ENCODE results near the gene NEUROG1. TPM values are rescaled to one million over a fixed set of nuclear protein-coding genes. Genes with fewer than 3 reads are reported as not detected.

The NEUROG1 gene
- total RNA-seq, 1 donor = not detected

- H3K4me3 ChIP-seq (ENCODE audit: low read depth, low read length) = no peak overlapping the region
- TF ChIP-seq CTCF (IDR thresholded peaks at IDR 0.05; ENCODE audit: insufficient read depth, low read length) = no peak
- DNase-seq (ENCODE audit: low read depth) = no peak
Measured at GRCh38 chr5:135555530-135555929, 19.8 kb upstream of the NEUROG1 start.

- peak; percentile 17 for DNase-seq (ENCODE audit: low read depth)
- no peak overlapping the region for H3K4me3 ChIP-seq (ENCODE audit: low read depth, low read length)
- peak; percentile 39 for TF ChIP-seq CTCF (IDR thresholded peaks at IDR 0.05; ENCODE audit: insufficient read depth, low read length)
Measured at GRCh38 chr5:135553688-135554462, 18.1 kb upstream of the NEUROG1 start.

- no peak overlapping the region for H3K4me3 ChIP-seq (ENCODE audit: low read depth, low read length)
- DNase-seq (ENCODE audit: low read depth) = peak; percentile 84
- TF ChIP-seq CTCF (IDR thresholded peaks at IDR 0.05; ENCODE audit: insufficient read depth, low read length) = peak; percentile 88
Measured at GRCh38 chr5:135551593-135552447, 16.1 kb upstream of the NEUROG1 start.

GRCh38 chr5:135549413-135549812 lies 13.6 kb upstream of the NEUROG1 start:
- no peak overlapping the region for H3K4me3 ChIP-seq (ENCODE audit: low read depth, low read length)
- DNase-seq (ENCODE audit: low read depth) = no peak
- no peak for TF ChIP-seq CTCF (IDR thresholded peaks at IDR 0.05; ENCODE audit: insufficient read depth, low read length)

GRCh38 chr5:135547590-135548254 lies 12.0 kb upstream of the NEUROG1 start:
- DNase-seq (ENCODE audit: low read depth) = no peak
- no peak for TF ChIP-seq CTCF (IDR thresholded peaks at IDR 0.05; ENCODE audit: insufficient read depth, low read length)
- no peak overlapping the region for H3K4me3 ChIP-seq (ENCODE audit: low read depth, low read length)

- no peak overlapping the region for H3K4me3 ChIP-seq (ENCODE audit: low read depth, low read length)
- DNase-seq (ENCODE audit: low read depth) = no peak
- no peak for TF ChIP-seq CTCF (IDR thresholded peaks at IDR 0.05; ENCODE audit: insufficient read depth, low read length)
Measured at GRCh38 chr5:135546912-135547311, 11.1 kb upstream of the NEUROG1 start.

Data from fibroblast of the aortic adventitia (primary cell).